ENCODE data around the gene PYGL.

DNA sequence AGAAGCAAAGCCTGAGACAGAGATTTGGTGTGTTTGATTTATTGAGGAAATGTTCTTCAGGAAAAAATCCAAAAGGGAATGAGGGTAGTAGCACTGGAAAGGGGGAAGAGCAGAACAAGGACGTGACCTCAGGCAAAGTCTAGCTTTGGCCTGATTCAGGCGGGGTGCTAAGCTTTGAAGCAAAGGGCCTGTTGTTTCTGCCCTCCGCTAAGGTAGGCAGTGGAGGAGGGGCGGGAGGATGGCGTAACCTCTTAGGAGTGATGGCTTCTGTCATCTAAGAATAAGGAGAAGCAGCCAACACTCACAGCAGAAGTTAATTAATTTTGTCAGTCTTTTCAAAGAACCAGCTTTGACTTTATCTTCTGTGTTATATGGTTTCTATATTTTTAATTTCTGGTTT is 52.0 kb downstream of the PYGL start:
- TF ChIP-seq, protein P1, sequence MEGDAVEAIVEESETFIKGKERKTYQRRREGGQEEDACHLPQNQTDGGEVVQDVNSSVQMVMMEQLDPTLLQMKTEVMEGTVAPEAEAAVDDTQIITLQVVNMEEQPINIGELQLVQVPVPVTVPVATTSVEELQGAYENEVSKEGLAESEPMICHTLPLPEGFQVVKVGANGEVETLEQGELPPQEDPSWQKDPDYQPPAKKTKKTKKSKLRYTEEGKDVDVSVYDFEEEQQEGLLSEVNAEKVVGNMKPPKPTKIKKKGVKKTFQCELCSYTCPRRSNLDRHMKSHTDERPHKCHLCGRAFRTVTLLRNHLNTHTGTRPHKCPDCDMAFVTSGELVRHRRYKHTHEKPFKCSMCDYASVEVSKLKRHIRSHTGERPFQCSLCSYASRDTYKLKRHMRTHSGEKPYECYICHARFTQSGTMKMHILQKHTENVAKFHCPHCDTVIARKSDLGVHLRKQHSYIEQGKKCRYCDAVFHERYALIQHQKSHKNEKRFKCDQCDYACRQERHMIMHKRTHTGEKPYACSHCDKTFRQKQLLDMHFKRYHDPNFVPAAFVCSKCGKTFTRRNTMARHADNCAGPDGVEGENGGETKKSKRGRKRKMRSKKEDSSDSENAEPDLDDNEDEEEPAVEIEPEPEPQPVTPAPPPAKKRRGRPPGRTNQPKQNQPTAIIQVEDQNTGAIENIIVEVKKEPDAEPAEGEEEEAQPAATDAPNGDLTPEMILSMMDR (optimal IDR thresholded peaks at IDR 0.05 in 1 of 3, IDR thresholded peaks at IDR 0.05 in 1 of 3, conservative IDR thresholded peaks at IDR 0.05 in 1 of 3; ENCODE audit: extremely low read depth in 1 of 3, insufficient read depth in 2 of 3, low read length in 3 of 3) = no peak
- no peak for TF ChIP-seq EZH2 (IDR thresholded peaks at IDR 0.05; ENCODE audit: low read length)
